H1 (cell line): ENCODE results near the gene KDM1A.
"Not testable (repeated sequence)": the region's sequence is repeated elsewhere in the genome, so short reads cannot be mapped to it uniquely, and the experiment has no call there.

Experiments used
- POLR2A ChIP-seq, 2 experiments: IDR thresholded peaks; 1 replicate in 1 of 2; 2 replicates in 1 of 2; pipeline ENCODE4 v1.6.1; 2011; ENCODE audit warnings: low read depth in 2 of 2, low read length in 2 of 2, mild to moderate bottlenecking in 2 of 2; ENCODE audit errors: control extremely low read depth in 1 of 2
- SRF ChIP-seq: IDR thresholded peaks from 2 replicates; pipeline ENCODE4 v1.6.1; 2011; ENCODE audit warnings: mild to moderate bottlenecking, low read depth, low read length, moderate library complexity
- TAF1 ChIP-seq: IDR thresholded peaks from 2 replicates; pipeline ENCODE4 v1.6.1; 2011; ENCODE audit warnings: mild to moderate bottlenecking, low read depth, low read length
- TF ChIP-seq, protein P1 (sequence below): IDR thresholded peaks from 2 replicates; pipeline ENCODE4 v1.6.1; 2012; ENCODE audit warnings: low read length, inconsistent platforms
- TF ChIP-seq, protein P2 (sequence below), 3 experiments: IDR thresholded peaks; 1 replicate in 2 of 3; 2 replicates in 1 of 3; pipeline versions ENCODE4 v1.5.1 to v1.6.1; 2011; ENCODE audit warnings: low read length in 3 of 3, mild to moderate bottlenecking in 3 of 3, inconsistent platforms in 2 of 3, low read depth in 1 of 3, moderate library complexity in 1 of 3; ENCODE audit not compliant: insufficient read depth in 1 of 3; ENCODE audit errors: control extremely low read depth in 1 of 3

DNA sequence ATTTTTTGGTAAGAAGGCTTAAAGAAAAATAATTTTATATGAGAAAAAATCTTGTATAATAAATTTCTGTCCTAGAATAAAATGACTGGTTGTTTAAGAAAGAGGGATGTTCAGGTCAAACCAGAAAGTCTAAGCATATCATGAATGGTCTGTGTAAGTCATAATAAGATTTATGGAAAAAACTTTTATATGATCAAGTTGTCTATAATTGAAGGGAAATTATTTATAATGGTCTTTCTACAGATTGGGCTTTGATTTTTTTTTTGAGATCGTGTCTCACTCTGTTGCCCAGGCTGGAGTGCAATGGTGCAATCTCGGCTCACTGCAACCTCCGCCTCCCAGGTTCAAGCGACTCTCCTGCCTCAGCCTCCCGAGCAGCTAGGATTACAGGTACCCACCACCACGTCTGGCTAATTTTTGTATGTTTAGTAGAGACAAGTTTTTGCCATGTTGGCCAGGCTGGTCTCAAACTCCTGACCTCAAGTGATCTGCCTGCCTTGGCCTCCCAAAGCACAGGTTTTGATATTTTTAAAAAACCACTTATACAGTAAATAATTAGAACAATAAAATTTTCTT, 26.0 kb upstream of the KDM1A start:
- TF ChIP-seq TAF1; POLR2A (IDR thresholded peaks at IDR 0.05; ENCODE audit: control extremely low read depth in 1 of 2, low read depth in 2 of 2, low read length in 2 of 2); SRF: not testable (repeated sequence)
- TF ChIP-seq, protein P1, sequence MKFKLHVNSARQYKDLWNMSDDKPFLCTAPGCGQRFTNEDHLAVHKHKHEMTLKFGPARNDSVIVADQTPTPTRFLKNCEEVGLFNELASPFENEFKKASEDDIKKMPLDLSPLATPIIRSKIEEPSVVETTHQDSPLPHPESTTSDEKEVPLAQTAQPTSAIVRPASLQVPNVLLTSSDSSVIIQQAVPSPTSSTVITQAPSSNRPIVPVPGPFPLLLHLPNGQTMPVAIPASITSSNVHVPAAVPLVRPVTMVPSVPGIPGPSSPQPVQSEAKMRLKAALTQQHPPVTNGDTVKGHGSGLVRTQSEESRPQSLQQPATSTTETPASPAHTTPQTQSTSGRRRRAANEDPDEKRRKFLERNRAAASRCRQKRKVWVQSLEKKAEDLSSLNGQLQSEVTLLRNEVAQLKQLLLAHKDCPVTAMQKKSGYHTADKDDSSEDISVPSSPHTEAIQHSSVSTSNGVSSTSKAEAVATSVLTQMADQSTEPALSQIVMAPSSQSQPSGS = not testable (repeated sequence)
- TF ChIP-seq, protein P2, sequence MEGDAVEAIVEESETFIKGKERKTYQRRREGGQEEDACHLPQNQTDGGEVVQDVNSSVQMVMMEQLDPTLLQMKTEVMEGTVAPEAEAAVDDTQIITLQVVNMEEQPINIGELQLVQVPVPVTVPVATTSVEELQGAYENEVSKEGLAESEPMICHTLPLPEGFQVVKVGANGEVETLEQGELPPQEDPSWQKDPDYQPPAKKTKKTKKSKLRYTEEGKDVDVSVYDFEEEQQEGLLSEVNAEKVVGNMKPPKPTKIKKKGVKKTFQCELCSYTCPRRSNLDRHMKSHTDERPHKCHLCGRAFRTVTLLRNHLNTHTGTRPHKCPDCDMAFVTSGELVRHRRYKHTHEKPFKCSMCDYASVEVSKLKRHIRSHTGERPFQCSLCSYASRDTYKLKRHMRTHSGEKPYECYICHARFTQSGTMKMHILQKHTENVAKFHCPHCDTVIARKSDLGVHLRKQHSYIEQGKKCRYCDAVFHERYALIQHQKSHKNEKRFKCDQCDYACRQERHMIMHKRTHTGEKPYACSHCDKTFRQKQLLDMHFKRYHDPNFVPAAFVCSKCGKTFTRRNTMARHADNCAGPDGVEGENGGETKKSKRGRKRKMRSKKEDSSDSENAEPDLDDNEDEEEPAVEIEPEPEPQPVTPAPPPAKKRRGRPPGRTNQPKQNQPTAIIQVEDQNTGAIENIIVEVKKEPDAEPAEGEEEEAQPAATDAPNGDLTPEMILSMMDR (IDR thresholded peaks at IDR 0.05; ENCODE audit: control extremely low read depth in 1 of 3, insufficient read depth in 1 of 3, low read depth in 1 of 3, low read length in 3 of 3) = not testable (repeated sequence)
